ENCODE data around the gene CCDC146. TPM values are rescaled to one million over a fixed set of nuclear protein-coding genes. Genes with fewer than 3 reads are reported as not detected.

The CCDC146 gene
- total and polyA plus RNA-seq, 8 donors: 2.5 to 7.9 (median 3.3) TPM

GRCh38 chr7:77258014-77258413 is 135.6 kb downstream of the CCDC146 start:
- no peaks in the 10 kb centered on the region for H3K9me3 ChIP-seq
- DNase-seq (no peak), ATAC-seq (no peak), FAIRE-seq (no peak)
- no peak overlapping the region for H3K27ac ChIP-seq
- WGBS, 2 donors: 78 to 86% methylated on average over 1 of the region's 1 CpG
- TF ChIP-seq CTCF (IDR thresholded peaks at IDR 0.05): no peak
- intact Hi-C loops (cut with DNase I): no loop called here
- no peaks in the 10 kb centered on the region for H3K4me1 ChIP-seq
- no peaks in the 10 kb centered on the region for H3K27me3 ChIP-seq
- H3K36me3 ChIP-seq: no peaks in the 10 kb centered on the region
- H3K4me3 ChIP-seq: no peak overlapping the region

GRCh38 chr7:77258593-77258992 is 136.2 kb downstream of the CCDC146 start:
- DNase-seq (no peak), FAIRE-seq (no peak), ATAC-seq (no peak)
- intact Hi-C loops (cut with DNase I): no loop called here
- Histone ChIP-seq H3K4me3 (no peak overlapping the region), H3K4me1 (no peaks in the 10 kb centered on the region), H3K36me3 (no peaks in the 10 kb centered on the region), H3K27me3 (no peaks in the 10 kb centered on the region), H3K27ac (no peak overlapping the region), H3K9me3 (no peaks in the 10 kb centered on the region)
- 84 to 89% methylated on average over 6 of the region's 6 CpGs for WGBS, 2 donors
- no peak for TF ChIP-seq CTCF (IDR thresholded peaks at IDR 0.05)

DNA sequence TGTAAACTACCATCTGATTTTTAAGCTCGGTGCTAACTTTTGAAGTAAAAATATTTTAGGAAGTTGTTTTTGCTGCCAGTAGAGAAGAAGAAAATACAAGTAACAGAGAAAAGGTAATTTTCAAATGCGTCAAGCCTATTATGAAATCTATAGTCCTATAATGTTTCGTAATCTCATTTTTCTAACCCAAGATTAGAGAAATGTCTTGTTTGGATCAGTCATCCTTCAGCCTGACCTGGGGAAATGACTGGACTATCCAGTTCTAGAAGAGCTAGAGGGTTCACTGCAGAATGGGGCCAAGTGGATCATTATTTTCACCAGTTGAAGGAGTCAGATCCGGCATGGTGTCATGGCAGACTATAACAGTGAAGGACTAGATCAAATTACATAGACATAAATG is 139.9 kb downstream of the CCDC146 start:
- no peak for ATAC-seq
- H3K9me3 ChIP-seq: no peaks in the 10 kb centered on the region
- H3K27ac ChIP-seq: no peak overlapping the region
- H3K27me3 ChIP-seq: no peaks in the 10 kb centered on the region
- no peaks in the 10 kb centered on the region for H3K4me1 ChIP-seq
- no peak overlapping the region for H3K4me3 ChIP-seq
- intact Hi-C loops (cut with DNase I): no loop called here
- no peak for TF ChIP-seq CTCF (IDR thresholded peaks at IDR 0.05)
- no peaks in the 10 kb centered on the region for H3K36me3 ChIP-seq
- no peak for DNase-seq
- no peak for FAIRE-seq
- 95 to 97% methylated on average over 4 of the region's 4 CpGs for WGBS, 2 donors

DNA sequence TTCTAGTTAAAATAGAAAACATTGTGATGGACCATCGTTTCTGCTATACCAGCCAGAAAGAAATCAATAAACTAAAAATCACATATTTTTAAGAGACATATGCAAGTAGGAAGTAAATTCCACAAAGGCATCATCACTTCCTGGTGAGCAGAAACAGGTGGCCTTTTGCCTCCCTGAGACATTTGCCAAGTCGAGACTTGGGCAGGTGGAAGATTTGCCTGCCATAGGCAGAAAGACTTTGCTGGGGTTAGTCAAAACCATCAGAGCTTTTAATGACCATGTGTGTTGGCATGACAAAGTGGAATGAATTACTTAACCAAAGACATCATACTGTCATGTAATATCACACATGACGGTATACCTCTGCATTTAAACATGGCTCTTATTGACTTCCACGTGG is 143.3 kb downstream of the CCDC146 start:
- FAIRE-seq (no peak), ATAC-seq (no peak), DNase-seq (no peak)
- intact Hi-C loops (cut with DNase I): no loop called here
- H3K27ac ChIP-seq: no peak overlapping the region
- no peak for TF ChIP-seq CTCF (IDR thresholded peaks at IDR 0.05)
- WGBS, 2 donors: 68 to 77% methylated on average over 4 of the region's 4 CpGs
- H3K4me3 ChIP-seq: no peak overlapping the region
- no peaks in the 10 kb centered on the region for H3K4me1 ChIP-seq
- no peaks in the 10 kb centered on the region for H3K9me3 ChIP-seq
- H3K27me3 ChIP-seq: no peaks in the 10 kb centered on the region
- no peaks in the 10 kb centered on the region for H3K36me3 ChIP-seq

GRCh38 chr7:77266291-77266794 is 143.9 kb downstream of the CCDC146 start:
- H3K36me3 ChIP-seq: no peaks in the 10 kb centered on the region
- ATAC-seq: no peak
- no peaks in the 10 kb centered on the region for H3K9me3 ChIP-seq
- 94 to 96% methylated on average over 2 of the region's 2 CpGs for WGBS, 2 donors
- H3K4me1 ChIP-seq: no peaks in the 10 kb centered on the region
- H3K4me3 ChIP-seq: no peak overlapping the region
- intact Hi-C loops (cut with DNase I): no loop called here
- no peaks in the 10 kb centered on the region for H3K27me3 ChIP-seq
- no peak for FAIRE-seq
- no peak overlapping the region for H3K27ac ChIP-seq
- no peak for DNase-seq
- TF ChIP-seq CTCF (IDR thresholded peaks at IDR 0.05): no peak

Data from pancreas (tissue), 10 donors.